GM13976 (cell line): ENCODE results near the gene AHSG.
A peak's percentile ranks its signal among the peaks of the same experiment; 100 is the strongest.

Experiments
- DNase-seq: peaks from one replicate; pipeline ENCODE4 v3.0.0; 2012; ENCODE audit warnings: low spot score
- CTCF ChIP-seq: IDR thresholded peaks from 2 replicates; pipeline ENCODE4 v1.5.1; 2012; ENCODE audit warnings: borderline replicate concordance, mild to moderate bottlenecking; ENCODE audit not compliant: insufficient read depth; ENCODE audit errors: extremely low read depth, missing control alignments, control extremely low read depth
- in situ Hi-C: fragments of 300-500 bp; cut with MboI; formaldehyde crosslinking; loops from one replicate; pipeline ENCODE4 v1.12.0; 2022; ENCODE audit warnings: low sequenced_read_pairs, mixed read lengths, inconsistent platforms; ENCODE audit not compliant: unreplicated experiment

Gene AHSG

GRCh38 chr3:186638259-186638658, 25.4 kb downstream of the AHSG start:
- no peak for TF ChIP-seq CTCF
- DNase-seq, result no peak
- in situ Hi-C loops, result no loop called here

GRCh38 chr3:186639778-186640472, 27.1 kb downstream of the AHSG start, which contains the start of gene FETUB:
FETUB (plus strand) TSS chr3:186640399; CDS start chr3:186640461, 62 bp downstream.
- in situ Hi-C loops, result no loop called here

DNA sequence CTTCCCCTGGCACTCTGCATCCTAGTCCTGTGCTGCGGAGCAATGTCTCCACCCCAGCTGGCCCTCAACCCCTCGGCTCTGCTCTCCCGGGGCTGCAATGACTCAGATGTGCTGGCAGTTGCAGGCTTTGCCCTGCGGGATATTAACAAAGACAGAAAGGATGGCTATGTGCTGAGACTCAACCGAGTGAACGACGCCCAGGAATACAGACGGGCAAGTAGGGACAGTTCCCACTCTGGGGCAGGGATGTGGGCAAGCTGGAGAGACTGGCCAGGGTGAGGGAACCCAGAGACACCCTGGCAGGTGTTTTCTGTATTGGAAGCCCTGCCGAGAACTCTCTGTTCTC, 27.6 kb downstream of the AHSG start:
- no peak for TF ChIP-seq CTCF
- in situ Hi-C loops, result no loop called here
- DNase-seq, result no peak

More at GRCh38 chr3:186639778-186640472, 27.1 kb downstream of the AHSG start, which contains the start of gene FETUB:
- TF ChIP-seq CTCF, result no peak
- DNase-seq, result no peak

GRCh38 chr3:186640929-186641328, 28.1 kb downstream of the AHSG start:
- in situ Hi-C loops, result no loop called here
- TF ChIP-seq CTCF, result no peak
- no peak for DNase-seq

- no peak for TF ChIP-seq CTCF
- no peak for DNase-seq
- in situ Hi-C loops, result no loop called here
Measured at GRCh38 chr3:186642014-186642413, 29.2 kb downstream of the AHSG start.

- peak; percentile 19 for DNase-seq
- in situ Hi-C loops, result no loop called here
- no peak for TF ChIP-seq CTCF
Measured at GRCh38 chr3:186643493-186643892, 30.6 kb downstream of the AHSG start.

GRCh38 chr3:186644683-186645082, 31.8 kb downstream of the AHSG start:
- in situ Hi-C loops, result no loop called here

More at GRCh38 chr3:186644683-186645082, 31.8 kb downstream of the AHSG start:
- TF ChIP-seq CTCF, result no peak
- DNase-seq, result no peak
